ENCODE results near the gene ZBTB18. TPM values are rescaled to one million over a fixed set of nuclear protein-coding genes. Genes with fewer than 3 reads are reported as not detected.
"Not testable (repeated sequence)": the region's sequence is repeated elsewhere in the genome, so short reads cannot be mapped to it uniquely, and the experiment has no call there.

Gene ZBTB18
- total RNA-seq, 3 donors from 2014 or later: 10.1 to 19.7 (median 16.7) TPM

- Histone ChIP-seq H3K9me3 (no peaks in the 10 kb centered on the region), H3K27ac (no peak overlapping the region), H3K4me3 (no peak overlapping the region), H3K4me1 (no peaks in the 10 kb centered on the region), H3K36me3 (no peaks in the 10 kb centered on the region), H3K27me3 (no peaks in the 10 kb centered on the region)
- TF ChIP-seq POLR2AphosphoS5 (IDR thresholded peaks at IDR 0.05): no peak
- no peak for TF ChIP-seq CTCF (IDR thresholded peaks at IDR 0.05)
- TF ChIP-seq POLR2A (IDR thresholded peaks at IDR 0.05): no peak
- no peak for DNase-seq (ENCODE audit: low spot score in 2 of 2)
- intact Hi-C loops (cut with DNase I; ENCODE audit: low total_unique reads): no loop called here
Observed at GRCh38 chr1:244035358-244035757, 15.7 kb upstream of the ZBTB18 start.

GRCh38 chr1:244037252-244037651 lies 13.8 kb upstream of the ZBTB18 start:
- no peak for TF ChIP-seq CTCF (IDR thresholded peaks at IDR 0.05)
- TF ChIP-seq POLR2AphosphoS5 (IDR thresholded peaks at IDR 0.05): no peak
- no peak for TF ChIP-seq POLR2A (IDR thresholded peaks at IDR 0.05)

GRCh38 chr1:244041466-244042120 lies 9.5 kb upstream of the ZBTB18 start:
- no peaks in the 10 kb centered on the region for H3K9me3 ChIP-seq
- no peaks in the 10 kb centered on the region for H3K27me3 ChIP-seq
- TF ChIP-seq POLR2A (IDR thresholded peaks at IDR 0.05): no peak
- no peak for TF ChIP-seq CTCF (IDR thresholded peaks at IDR 0.05)
- no peak for TF ChIP-seq POLR2AphosphoS5 (IDR thresholded peaks at IDR 0.05)
- no peak overlapping the region for H3K27ac ChIP-seq
- intact Hi-C loops (cut with DNase I; ENCODE audit: low total_unique reads): no loop called here
- H3K4me3 ChIP-seq: no peak overlapping the region
- no peak for DNase-seq (ENCODE audit: low spot score in 2 of 2)
- H3K4me1 ChIP-seq: no peaks in the 10 kb centered on the region
- H3K36me3 ChIP-seq: no peaks in the 10 kb centered on the region

More at GRCh38 chr1:244037252-244037651, 13.8 kb upstream of the ZBTB18 start:
- Histone ChIP-seq H3K36me3 (no peaks in the 10 kb centered on the region), H3K27me3 (no peaks in the 10 kb centered on the region), H3K4me3 (no peak overlapping the region), H3K4me1 (no peaks in the 10 kb centered on the region), H3K27ac (no peak overlapping the region), H3K9me3 (no peaks in the 10 kb centered on the region)
- no peak for DNase-seq (ENCODE audit: low spot score in 2 of 2)
- intact Hi-C loops (cut with DNase I; ENCODE audit: low total_unique reads): no loop called here

GRCh38 chr1:244042293-244042692 lies 8.8 kb upstream of the ZBTB18 start:
- Histone ChIP-seq H3K4me1 (no peaks in the 10 kb centered on the region), H3K27me3 (no peaks in the 10 kb centered on the region), H3K9me3 (no peaks in the 10 kb centered on the region), H3K4me3 (no peak overlapping the region), H3K27ac (no peak overlapping the region), H3K36me3 (no peaks in the 10 kb centered on the region)
- no peak for DNase-seq (ENCODE audit: low spot score in 2 of 2)
- intact Hi-C loops (cut with DNase I; ENCODE audit: low total_unique reads): no loop called here
- TF ChIP-seq CTCF (IDR thresholded peaks at IDR 0.05) (no peak), POLR2AphosphoS5 (IDR thresholded peaks at IDR 0.05) (no peak), POLR2A (IDR thresholded peaks at IDR 0.05) (no peak)

GRCh38 chr1:244044423-244044822 lies 6.7 kb upstream of the ZBTB18 start:
- no peak for DNase-seq (ENCODE audit: low spot score in 2 of 2)
- Histone ChIP-seq H3K9me3 (no peaks in the 10 kb centered on the region), H3K27ac (no peak overlapping the region), H3K27me3 (no peaks in the 10 kb centered on the region), H3K4me1 (no peaks in the 10 kb centered on the region), H3K36me3 (no peaks in the 10 kb centered on the region), H3K4me3 (no peak overlapping the region)
- intact Hi-C loops (cut with DNase I; ENCODE audit: low total_unique reads): no loop called here
- TF ChIP-seq CTCF (IDR thresholded peaks at IDR 0.05) (no peak), POLR2AphosphoS5 (IDR thresholded peaks at IDR 0.05) (no peak), POLR2A (IDR thresholded peaks at IDR 0.05) (no peak)

GRCh38 chr1:244046254-244046653 lies 4.8 kb upstream of the ZBTB18 start:
- H3K4me3 ChIP-seq; H3K9me3 ChIP-seq; DNase-seq (ENCODE audit: low spot score in 2 of 2); H3K27me3 ChIP-seq; H3K36me3 ChIP-seq; H3K4me1 ChIP-seq; intact Hi-C loops (cut with DNase I; ENCODE audit: low total_unique reads): not testable (repeated sequence)
- peak overlapping the region; percentile 99 for H3K27ac ChIP-seq

Data from breast epithelium (tissue), 4 donors.